NCI-H345 treated with DMSO at 0.1 percent for 48 hours (cell line): ENCODE data around the gene PPIP5K2.
"Not testable (repeated sequence)": the region's sequence is repeated elsewhere in the genome, so short reads cannot be mapped to it uniquely, and the experiment has no call there.

Experiments used
- DNase-seq: peaks from one replicate; lab custom pipeline; 2025; ENCODE audit not compliant: unreplicated experiment; lab: John Stamatoyannopoulos, UW

Gene PPIP5K2

DNA sequence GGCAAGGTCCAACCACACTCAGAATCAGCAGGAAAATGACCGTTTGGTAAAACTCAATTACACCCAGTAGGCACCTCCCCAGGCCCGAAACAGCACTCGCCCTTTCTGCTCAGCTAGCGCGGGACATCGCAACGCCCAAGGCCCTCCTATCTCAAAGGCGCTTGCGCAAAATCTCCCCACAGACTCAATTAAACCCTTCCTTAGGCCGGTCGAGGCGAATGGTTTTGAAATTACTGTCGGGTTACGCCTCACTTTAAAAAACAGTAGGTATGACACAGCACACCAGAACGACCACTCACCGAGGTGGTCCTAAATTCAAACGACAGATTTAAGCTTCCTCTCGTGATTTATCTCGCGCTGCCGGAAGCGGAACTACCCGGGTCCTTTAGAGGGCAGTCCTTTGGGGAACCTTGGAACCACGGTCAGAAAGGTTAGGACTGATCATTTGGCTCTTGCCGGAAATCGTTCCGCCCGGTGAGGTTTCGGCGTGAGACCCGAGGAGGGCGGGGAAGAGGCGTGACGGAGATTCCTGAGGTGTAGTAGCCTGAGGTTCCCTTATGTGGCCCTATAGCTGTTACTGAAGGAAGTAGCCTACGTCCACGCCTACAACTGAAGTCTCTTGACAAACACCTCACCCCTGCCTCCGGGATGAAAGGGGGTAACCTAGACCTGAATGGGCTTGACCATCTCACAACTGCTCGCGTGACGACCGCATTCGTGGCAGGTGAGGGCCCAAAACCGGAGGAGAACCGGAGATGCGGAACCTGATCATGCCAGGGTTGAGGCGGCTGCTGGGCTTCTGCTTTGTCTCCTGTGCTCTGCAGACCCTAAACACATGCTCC, at the start of gene PPIP5K2, which contains the start of gene GIN1:
Gene PPIP5K2, plus strand, starts transcription at position 537 of the 842 bp plus-strand sequence. CDS start 9,289 bp downstream, outside the sequence.
Gene GIN1, minus strand, starts transcription at position 374 of the 842 bp plus-strand sequence. CDS start 11,431 bp downstream, outside the sequence.
- peak; percentile 86 for DNase-seq

GRCh38 chr5:103073500-103073899, 46.6 kb upstream of the PPIP5K2 start:
- not testable (repeated sequence) for DNase-seq

GRCh38 chr5:103075442-103075841, 44.7 kb upstream of the PPIP5K2 start:
- no peak for DNase-seq

DNA sequence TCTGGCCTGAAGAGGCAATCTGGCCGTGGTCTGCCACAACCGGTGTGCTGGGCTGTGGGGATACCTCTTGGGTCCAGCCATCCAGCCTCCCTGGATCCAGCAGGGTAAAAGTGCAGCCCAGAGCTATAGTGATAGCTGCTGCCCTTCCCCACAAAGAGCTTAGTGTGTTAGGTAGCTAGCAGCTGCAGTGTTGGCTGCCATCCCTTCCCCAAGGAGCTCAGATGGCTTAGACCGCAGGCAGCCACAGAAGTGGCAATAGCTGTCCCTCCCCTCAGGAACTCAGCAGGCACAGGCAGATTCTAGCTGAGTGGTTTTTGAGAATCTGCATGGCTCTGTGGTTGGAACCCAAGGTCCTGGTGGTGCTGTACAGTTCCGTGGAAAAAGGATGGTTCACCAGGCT, 40.3 kb upstream of the PPIP5K2 start:
- DNase-seq = no peak

- no peak for DNase-seq
Measured at GRCh38 chr5:103086547-103086946, 33.6 kb upstream of the PPIP5K2 start.

- DNase-seq = no peak
Measured at GRCh38 chr5:103089272-103089671, 30.8 kb upstream of the PPIP5K2 start.

DNA sequence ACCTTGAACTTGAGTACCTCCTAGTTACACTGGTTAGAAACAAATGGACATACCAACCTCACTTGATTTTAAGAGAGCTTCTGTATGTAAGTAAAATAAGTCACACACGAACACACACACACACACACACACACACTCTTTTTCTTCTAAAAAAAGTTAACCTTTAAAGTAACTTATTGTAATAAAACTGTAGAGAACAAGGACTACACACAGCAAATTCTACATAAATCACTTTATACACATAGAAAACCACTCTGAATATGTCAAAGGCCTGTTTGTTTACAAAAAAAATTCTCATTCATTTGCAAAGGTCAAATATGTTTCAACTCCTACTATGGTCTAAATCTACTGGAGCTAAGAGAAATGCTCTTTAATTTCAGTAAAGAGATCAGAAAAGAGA, 29.3 kb upstream of the PPIP5K2 start:
- no peak for DNase-seq

GRCh38 chr5:103092676-103093075, 27.4 kb upstream of the PPIP5K2 start:
- DNase-seq = no peak

DNA sequence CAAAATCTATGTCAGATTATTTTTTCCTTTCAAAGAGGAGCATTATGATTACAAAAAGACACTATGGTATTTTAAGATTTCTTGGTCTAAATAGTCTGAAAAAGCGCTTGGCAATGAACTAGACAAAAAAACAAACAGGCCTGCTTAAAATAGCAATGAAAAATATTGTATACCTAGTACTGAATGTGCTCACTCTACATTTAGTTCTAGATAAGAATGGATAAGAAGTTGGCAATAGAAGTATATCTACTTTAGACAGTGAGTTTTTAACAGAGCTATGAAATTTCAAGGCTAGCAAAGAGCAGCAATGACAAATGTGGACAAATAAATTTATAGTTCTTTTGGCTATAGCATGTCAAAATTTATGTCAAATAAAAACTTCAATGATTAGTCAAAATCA, 26.4 kb upstream of the PPIP5K2 start:
- DNase-seq = no peak

DNA sequence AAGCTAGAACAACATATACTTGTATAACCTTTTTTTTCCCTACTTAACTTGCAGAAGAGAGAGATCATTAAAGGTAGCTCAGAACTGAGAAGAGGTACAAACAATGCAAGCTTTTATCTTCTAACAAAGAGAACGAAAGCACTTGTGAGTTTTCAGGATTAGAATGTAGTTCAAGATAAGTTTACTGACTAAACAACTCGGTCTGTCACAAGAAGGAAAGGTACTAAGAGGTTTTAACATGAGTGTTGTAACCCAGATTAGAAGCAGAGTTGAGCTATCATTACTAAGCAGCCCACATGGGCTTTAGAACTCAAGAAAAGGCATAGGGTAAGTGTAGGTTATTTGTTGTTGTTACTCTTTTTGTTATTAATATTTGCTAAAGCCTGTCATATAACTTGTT, 25.4 kb upstream of the PPIP5K2 start:
- DNase-seq = no peak

DNA sequence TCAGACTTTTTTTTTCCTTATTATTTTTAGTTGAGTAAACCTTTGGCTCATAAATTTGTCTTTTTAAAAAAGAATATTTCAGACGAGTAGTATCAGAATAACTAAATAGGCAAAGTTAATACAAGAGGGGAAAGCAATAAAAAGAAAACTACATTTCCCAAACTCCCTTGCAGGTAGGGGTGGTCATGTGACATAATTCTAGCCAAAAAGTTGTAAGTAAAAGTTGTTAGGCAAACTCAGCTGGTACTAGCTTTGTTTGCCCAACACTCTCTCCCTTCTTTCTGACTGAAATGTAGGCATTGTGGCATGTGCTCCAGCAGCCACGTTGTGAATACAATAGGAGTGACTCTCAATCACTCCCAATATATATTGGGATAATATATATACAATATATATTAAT, 21.1 kb upstream of the PPIP5K2 start:
- DNase-seq = no peak

DNA sequence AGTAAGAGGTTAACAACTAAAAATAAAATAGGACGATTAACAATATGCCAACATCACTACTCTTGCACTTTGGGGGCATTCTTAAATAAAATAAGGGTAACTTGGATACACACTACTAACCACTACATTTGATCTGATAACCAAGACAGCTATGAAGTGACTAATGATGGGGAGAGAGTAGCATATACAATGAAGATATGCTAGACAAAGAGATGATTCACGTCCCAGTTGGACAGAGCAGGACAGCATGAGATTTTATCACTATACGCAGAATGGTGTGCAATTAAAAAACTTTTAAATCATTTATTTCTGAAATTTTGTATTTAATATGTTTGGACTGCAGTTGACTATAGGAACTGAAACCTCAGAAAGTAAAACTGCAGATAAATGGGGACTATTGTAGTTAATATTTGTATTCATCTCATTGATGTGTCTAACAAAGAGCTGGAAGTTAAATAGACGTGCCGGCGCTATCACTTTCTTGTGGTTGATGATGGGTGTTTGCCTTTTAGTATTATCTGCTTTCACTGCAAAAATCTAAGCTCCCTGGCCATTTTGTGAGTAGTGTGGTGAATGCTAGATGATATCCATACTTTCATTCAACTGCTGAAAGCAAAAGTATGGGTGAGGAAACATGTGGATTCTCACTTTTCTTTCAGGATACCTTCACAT, 18.9 kb upstream of the PPIP5K2 start:
- no peak for DNase-seq

DNA sequence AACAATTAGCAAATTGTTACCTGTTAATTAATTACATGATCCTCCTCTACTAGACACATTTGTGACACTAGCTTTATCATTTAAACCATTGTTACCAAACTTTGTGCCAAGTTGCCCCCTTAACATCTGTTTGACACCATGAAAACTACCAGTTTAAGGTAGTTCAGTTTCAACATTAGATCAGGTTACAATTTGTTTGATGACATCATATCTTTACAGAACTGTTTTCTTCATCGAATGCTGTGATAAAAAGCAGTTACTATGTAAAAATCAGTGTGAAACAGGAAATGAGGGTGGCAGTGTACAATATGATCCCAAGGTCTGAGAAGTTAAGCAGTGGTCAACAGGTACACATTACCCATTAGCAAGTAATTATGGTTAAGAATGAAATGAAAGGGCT, 17.9 kb upstream of the PPIP5K2 start:
- DNase-seq = no peak

DNA sequence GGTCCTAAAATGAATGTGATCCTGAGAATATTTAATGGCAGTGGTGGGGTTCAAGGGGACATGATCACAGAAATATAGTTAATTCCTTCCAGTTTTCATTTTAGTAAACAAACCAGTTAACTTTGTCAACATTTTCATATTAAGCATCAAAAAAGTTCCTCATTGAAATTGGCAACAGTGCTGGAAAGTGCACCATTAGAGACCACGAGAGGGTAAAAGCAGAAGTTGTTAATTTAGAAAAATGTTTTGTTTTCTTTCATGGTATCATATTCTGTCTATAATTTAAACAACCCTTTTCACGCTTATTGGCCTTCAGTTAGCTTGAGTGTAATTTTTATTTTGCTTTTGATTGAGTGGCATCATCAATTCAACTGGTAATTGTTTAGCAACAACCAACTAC, 12.0 kb upstream of the PPIP5K2 start:
- DNase-seq = no peak

- no peak for DNase-seq
Measured at GRCh38 chr5:103109277-103109676, 10.8 kb upstream of the PPIP5K2 start.

GRCh38 chr5:103110403-103110802, 9.7 kb upstream of the PPIP5K2 start:
- DNase-seq = no peak

GRCh38 chr5:103111468-103111867, 8.6 kb upstream of the PPIP5K2 start:
- no peak for DNase-seq

- no peak for DNase-seq
Measured at GRCh38 chr5:103112910-103113309, 7.2 kb upstream of the PPIP5K2 start.

- DNase-seq = no peak
Measured at GRCh38 chr5:103114440-103114839, 5.7 kb upstream of the PPIP5K2 start.

DNA sequence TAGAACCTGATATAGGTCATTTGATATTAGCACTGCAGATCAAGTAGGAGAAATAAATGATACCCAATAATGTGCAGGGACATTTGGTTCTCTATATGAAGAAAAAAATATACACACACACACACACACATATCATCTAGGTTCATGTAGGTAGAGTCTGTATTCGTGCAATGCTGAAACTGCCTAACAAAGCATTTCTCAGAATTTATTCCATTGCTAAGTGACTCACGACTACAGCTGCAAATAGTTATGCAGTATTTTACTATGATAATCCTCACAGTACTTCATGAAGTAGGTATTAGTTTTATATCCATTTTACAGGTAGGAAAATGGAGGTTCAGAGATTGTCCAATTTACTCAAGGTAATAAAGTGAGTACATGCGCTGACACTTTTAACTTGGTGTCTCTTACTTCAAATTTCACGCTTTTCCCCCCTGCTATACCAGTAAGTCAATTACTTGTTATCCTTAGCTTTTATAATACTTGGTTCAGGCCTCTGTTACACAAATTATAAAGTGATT, 2.6 kb upstream of the PPIP5K2 start:
- DNase-seq = no peak

DNA sequence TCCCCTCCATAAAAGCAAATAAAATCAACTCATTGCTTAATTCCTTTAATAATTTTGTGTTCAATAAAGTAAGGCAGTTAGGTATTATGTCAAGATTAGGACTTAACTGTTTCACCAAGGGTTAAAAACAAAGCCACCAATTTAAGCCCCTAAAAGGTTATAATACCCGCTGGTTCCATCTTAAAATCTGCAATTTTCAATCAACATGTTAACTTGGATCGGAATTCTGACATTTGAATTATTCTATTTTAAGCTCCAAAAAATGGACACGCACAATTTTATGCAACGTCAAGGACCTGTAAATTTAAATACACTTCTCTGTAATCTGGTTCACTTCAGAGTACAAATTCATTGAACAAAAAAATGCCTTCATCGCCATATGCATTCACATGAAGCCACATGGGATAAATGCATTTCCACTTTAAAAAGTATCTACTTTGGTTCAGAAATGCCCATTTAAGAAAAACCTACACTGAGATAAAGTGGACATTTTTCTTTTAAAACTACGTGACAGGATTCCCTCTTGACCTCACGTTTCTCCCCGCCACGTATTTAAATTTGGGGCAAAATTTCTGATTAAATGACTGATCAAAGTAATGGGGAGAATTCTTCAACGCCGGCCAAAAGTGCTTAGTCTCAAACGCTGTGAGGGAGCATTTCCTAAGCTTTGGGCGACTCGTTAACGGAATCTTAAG, 884 bp upstream of the PPIP5K2 start:
- DNase-seq = no peak
